Dendritic cell treated with granulocyte-macrophage colony-stimulating factor and Interleukin-4, amounts not matched to agents 40 ng/mL and 50 ng/mL, for 4 days (primary cell): ENCODE data around the gene FAM171A1.
"Not testable (repeated sequence)": the region's sequence is repeated elsewhere in the genome, so short reads cannot be mapped to it uniquely, and the experiment has no call there.

Experiments
- H3K27ac Mint-ChIP-seq: one replicate; pipeline ENCODE4 v1.8.0; 2022; ENCODE audit warnings: mild to moderate bottlenecking, mixed read lengths
- H3K27me3 Mint-ChIP-seq: one replicate; pipeline ENCODE4 v1.8.0; 2022; ENCODE audit warnings: mild to moderate bottlenecking, mixed read lengths
- H3K36me3 Mint-ChIP-seq: one replicate; pipeline ENCODE4 v1.8.0; 2022; ENCODE audit warnings: low read depth, mixed read lengths
- H3K4me1 Mint-ChIP-seq: one replicate; pipeline ENCODE4 v1.8.0; 2022; ENCODE audit warnings: low read depth, mixed read lengths
- H3K4me3 Mint-ChIP-seq: one replicate; pipeline ENCODE4 v1.8.0; 2022; ENCODE audit warnings: mild to moderate bottlenecking, moderate library complexity, mixed read lengths
- H3K9me3 Mint-ChIP-seq: one replicate; pipeline ENCODE4 v1.8.0; 2022; ENCODE audit warnings: mixed read lengths
- intact Hi-C: fragments of 100-400 bp; cut with micrococcal nuclease; formaldehyde crosslinking; loops from one replicate; pipeline ENCODE4 v1.15.0; 2022

Gene FAM171A1

DNA sequence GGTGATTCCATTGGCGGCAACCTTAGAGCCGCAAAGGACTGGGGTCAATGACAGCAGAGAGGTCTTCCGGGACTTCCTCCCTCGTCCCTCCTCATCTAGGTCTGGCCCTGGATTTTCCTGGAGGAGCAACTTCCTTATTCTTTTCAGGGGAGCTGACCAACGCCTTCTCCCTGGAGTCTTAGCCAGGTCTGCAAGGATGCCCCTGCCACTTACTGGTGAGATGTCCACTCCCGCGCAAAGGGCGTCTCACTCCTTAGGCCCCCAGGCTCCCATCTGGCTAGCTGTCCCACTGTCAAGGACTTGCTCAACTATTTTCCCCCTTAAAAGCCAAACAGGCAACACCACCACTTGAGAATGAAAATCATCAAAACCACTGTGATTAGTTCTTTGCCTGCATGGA lies 160.6 kb downstream of the FAM171A1 start:
- Mint-ChIP-seq H3K9me3 (no peaks in the 10 kb centered on the region), H3K27ac (no peak overlapping the region), H3K4me1 (no peaks in the 10 kb centered on the region), H3K36me3 (no peaks in the 10 kb centered on the region), H3K4me3 (no peak overlapping the region), H3K27me3 (peaks cover 15% of the 10 kb centered on the region)
- intact Hi-C loops = no loop called here

DNA sequence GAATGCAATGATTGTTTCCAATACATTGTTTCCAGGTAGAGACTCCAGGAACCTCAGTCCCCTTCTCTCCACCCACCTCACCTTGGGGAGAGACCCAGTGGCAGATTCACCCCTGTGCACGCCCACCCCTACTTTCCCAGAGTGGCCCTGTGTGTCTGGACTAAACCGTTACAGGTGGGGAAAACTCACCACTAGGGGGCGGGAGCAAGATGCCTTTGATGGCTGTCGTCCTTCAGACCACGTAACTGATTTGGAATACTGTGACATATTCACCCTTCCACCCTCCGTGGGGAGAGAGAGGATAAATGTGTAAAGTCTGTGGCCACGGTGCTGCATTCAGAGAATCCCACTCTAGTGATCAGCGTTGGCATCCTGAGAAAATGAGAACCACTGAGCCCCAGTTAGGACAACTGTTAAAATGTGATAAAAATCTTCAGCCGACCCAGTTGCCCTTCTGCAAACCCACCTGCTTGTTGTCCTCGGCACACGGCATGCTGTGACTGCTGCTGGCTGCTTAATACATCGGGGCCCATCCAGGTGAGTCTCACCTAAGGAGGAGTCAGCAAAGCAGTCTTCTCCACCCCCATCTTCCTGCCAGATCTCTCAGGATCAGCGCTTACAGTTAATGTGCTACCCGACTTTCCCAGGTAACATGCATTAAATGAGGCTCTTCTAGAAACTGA lies 161.1 kb downstream of the FAM171A1 start:
- intact Hi-C loops = no loop called here
- Mint-ChIP-seq H3K27me3 (peaks cover 15% of the 10 kb centered on the region), H3K4me1 (no peaks in the 10 kb centered on the region), H3K4me3 (no peak overlapping the region), H3K9me3 (no peaks in the 10 kb centered on the region), H3K36me3 (no peaks in the 10 kb centered on the region), H3K27ac (no peak overlapping the region)

DNA sequence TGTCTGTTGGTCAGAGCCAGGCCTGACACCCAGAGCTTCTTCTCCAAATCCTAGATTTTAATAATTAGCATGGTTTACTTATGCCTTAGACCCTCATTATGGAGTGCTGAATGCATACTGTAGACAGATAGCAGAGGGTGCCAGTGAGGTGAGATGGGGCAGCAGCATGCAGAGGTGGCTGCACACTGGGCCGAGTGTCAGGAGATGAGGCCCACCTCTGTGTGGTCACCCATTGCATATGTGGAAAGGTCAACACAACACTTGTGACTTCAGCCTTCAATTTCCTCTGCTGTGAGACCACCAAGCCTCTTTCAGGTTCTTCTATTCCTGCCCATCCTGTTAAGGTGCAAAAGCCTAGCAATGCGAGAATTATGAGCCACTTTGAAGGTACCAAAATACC lies 162.9 kb downstream of the FAM171A1 start:
- Mint-ChIP-seq H3K27ac (no peak overlapping the region), H3K36me3 (no peaks in the 10 kb centered on the region), H3K4me3 (no peak overlapping the region), H3K27me3 (peaks cover 19% of the 10 kb centered on the region), H3K9me3 (no peaks in the 10 kb centered on the region), H3K4me1 (no peaks in the 10 kb centered on the region)
- intact Hi-C loops = no loop called here

DNA sequence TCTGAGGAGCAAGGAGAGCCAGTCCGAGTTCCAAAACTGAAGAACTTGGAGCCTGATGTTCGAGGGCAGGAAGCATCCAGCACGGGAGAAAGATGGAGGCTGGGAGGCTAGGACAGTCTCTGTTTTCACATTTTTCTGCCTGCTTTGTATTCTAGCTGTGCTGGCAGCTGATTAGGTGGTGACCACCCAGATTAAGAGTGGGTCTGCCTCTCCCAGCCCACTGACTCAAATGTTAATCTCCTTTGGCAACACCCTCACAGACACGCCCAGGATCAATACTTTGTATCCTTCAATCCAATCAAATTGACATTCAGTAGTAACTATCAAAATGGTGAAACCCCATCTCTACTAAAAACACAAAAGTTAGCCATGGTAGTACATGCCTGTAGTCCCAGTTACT lies 163.7 kb downstream of the FAM171A1 start:
- H3K4me3 Mint-ChIP-seq, H3K9me3 Mint-ChIP-seq, H3K36me3 Mint-ChIP-seq, intact Hi-C loops, H3K27ac Mint-ChIP-seq, H3K4me1 Mint-ChIP-seq: not testable (repeated sequence)
- peaks cover 20% of the 10 kb centered on the region for H3K27me3 Mint-ChIP-seq

DNA sequence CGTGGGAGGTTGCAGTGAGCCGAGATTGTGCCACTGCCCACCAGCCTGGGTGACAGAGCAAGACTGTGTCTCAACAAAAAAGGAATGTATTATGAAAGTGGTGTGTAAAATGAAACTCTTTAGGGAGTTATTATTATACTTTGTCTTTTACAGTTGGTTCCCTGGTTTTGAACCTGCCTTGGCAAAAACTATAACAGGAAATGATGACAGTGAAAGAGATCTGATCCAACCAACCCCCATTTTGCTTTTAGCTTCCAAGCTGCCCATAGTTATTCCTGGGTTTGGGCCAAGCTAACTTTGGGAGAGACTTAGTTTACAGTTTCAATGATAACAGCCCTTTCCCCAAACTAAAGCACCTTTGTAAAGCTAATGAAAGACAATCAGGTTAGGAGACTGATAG lies 168.4 kb downstream of the FAM171A1 start:
- no peaks in the 10 kb centered on the region for H3K9me3 Mint-ChIP-seq
- H3K4me1 Mint-ChIP-seq = no peaks in the 10 kb centered on the region
- no peak overlapping the region for H3K4me3 Mint-ChIP-seq
- peaks cover 45% of the 10 kb centered on the region for H3K27me3 Mint-ChIP-seq
- intact Hi-C loops = no loop called here
- no peak overlapping the region for H3K27ac Mint-ChIP-seq
- H3K36me3 Mint-ChIP-seq = no peaks in the 10 kb centered on the region

DNA sequence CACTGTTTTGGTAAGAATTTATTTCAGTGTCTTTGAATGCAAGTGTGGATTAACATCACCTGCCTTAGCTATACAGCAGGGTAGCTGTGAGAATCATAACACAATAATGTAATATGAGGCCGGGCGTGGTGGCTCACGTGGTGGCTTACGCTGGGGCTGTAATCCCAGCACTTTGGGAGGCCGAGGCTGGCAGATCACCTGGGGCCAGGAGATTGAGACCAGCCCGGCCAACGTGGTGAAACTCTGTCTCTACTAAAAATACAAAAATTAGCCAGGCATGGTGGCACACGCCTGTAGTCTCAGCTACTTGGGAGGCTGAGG lies 168.8 kb downstream of the FAM171A1 start:
- intact Hi-C loops, H3K36me3 Mint-ChIP-seq, H3K4me1 Mint-ChIP-seq, H3K9me3 Mint-ChIP-seq, H3K27ac Mint-ChIP-seq, H3K4me3 Mint-ChIP-seq: not testable (repeated sequence)
- H3K27me3 Mint-ChIP-seq = peaks cover 45% of the 10 kb centered on the region

DNA sequence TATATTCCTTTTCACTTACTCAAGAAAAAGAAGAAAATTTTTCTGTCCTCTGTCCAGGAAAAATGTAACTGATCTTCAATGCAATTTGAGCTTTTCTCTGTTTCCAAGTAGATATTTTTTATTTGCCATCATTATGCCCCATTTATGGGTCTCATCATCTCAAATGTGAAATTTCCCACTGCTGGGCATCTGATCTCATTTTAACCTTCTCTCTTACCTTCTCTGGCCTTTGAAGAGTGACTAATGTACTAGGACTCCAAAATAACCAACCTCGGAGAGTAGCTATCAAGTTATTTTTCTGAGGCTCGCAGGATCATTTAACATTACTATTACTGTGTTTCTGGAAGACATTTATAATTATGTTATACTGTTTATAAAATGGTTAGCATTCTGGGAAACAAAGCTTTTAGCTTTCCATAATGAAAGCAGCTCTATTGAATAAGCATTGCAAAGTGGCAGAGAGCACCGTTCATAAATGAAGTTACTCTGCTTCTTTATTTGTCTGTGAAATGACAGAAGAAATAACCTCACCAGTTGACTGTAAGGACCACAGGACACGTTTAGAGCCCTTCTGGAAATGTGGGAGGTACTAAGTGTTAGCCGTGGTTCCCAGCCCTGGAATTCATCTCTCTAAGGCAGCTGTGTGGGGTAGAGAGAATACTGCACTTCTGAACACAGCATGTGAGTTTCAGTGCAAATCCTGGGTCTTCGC lies 169.3 kb downstream of the FAM171A1 start:
- Mint-ChIP-seq H3K4me3 (no peak overlapping the region), H3K4me1 (no peaks in the 10 kb centered on the region), H3K27ac (no peak overlapping the region), H3K36me3 (no peaks in the 10 kb centered on the region), H3K27me3 (peaks cover 46% of the 10 kb centered on the region), H3K9me3 (peaks cover under 1% of the 10 kb centered on the region)
- intact Hi-C loops = no loop called here

DNA sequence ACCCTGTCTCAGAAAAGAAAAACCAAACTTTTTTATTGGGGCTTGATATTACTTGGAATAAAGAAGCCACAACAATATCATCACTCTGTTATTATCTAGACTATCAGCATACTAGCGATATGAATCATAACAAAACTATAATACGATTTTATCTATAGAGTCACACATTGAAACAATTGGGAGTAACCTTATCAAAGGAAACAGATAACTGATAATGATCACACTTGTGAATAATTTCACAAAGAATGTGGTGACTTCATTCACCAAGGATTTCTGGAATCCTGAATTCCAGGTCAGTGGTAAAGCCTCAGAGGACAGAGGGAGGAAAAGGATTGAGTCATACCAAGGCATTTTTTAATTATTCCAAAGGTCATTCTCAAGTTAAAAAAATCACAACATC lies 170.5 kb downstream of the FAM171A1 start:
- H3K27me3 Mint-ChIP-seq = peaks cover 48% of the 10 kb centered on the region
- H3K36me3 Mint-ChIP-seq = no peaks in the 10 kb centered on the region
- intact Hi-C loops = no loop called here
- peaks cover 6% of the 10 kb centered on the region for H3K4me1 Mint-ChIP-seq
- no peak overlapping the region for H3K27ac Mint-ChIP-seq
- peaks cover 10% of the 10 kb centered on the region for H3K9me3 Mint-ChIP-seq
- H3K4me3 Mint-ChIP-seq = no peak overlapping the region

DNA sequence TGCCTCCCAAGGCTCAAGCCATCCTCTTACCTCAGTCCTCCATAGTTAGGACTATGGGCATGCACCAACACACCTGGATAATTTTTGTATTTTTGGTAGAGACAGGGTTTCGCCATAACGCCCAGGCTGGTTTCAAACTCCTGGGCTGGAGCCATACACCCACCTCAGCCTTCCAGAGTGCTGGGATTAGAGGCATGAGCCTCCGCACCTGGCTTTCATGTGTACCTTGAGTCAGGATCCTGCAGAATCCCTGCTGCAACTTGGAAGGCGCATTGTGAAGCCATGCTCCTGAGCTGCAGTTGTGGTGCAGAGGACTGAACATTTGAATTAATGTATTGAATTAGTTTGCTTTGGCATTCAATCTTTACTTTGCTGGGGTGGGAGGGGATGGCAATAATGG lies 173.2 kb downstream of the FAM171A1 start:
- peaks cover 21% of the 10 kb centered on the region for H3K9me3 Mint-ChIP-seq
- H3K36me3 Mint-ChIP-seq = no peaks in the 10 kb centered on the region
- peaks cover 6% of the 10 kb centered on the region for H3K4me1 Mint-ChIP-seq
- H3K27ac Mint-ChIP-seq = no peak overlapping the region
- peaks cover 48% of the 10 kb centered on the region for H3K27me3 Mint-ChIP-seq
- intact Hi-C loops = no loop called here
- no peak overlapping the region for H3K4me3 Mint-ChIP-seq

DNA sequence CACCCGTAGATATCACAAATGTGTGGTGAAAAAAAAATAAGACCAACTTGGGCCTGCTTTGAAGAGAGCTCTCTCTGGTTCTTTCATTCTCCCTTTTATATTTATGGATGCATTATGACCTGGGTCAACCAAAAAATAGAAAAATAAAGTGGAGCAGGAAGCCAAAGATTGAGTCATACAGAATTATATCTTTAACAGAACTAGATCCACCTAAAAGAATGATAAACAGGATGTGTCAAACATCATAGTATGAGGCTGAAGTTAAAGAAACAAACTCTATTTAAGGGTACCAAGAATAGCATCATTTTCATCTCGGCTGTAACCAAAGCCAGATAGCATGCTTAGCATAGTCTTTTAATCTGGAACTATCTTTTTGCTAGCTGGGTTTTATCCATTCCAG lies 173.8 kb downstream of the FAM171A1 start:
- H3K27ac Mint-ChIP-seq = no peak overlapping the region

DNA sequence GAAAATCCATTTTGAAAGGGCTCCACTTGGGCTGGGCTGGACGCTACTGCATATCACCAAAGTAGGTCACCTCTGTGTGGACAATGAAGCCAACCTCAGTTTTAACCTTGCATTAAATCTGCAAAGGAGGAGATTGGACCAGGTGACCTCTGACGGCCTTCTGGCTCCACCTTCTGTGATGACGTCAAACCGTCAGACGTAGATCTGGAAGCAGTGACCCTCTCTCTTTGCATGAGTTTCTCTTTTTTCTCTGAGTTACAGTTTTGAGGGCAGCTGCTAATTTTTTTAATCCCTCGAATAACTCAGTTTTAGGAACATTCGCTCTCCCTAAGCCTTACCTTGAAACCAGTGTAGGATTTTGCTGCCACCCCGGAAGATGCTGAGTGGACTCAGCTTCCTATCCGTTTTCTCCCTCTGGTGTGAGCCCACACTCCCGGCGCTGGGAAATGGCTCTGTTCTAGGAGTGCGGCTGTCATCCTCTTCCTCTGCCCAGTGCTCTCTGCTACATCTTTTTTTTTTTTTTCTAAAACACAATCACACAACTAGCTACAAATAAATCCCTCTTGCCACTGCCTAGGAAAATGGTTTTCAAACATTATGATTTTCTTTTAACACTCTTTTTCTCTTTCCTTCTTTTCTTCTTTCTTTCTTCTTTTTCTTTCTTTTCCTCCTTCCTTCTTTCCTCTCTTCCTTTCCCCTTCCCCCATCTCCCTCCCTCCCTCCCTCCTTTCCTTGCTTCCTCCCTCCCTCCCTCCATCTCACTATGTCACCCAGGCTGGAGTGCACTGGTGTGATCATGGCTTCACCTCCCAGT lies 174.9 kb downstream of the FAM171A1 start:
- H3K36me3 Mint-ChIP-seq = no peaks in the 10 kb centered on the region
- H3K4me3 Mint-ChIP-seq = no peak overlapping the region
- no peak overlapping the region for H3K27ac Mint-ChIP-seq
- H3K27me3 Mint-ChIP-seq = peaks cover 48% of the 10 kb centered on the region
- H3K9me3 Mint-ChIP-seq = peaks cover 21% of the 10 kb centered on the region
- intact Hi-C loops = no loop called here
- H3K4me1 Mint-ChIP-seq = peaks cover 6% of the 10 kb centered on the region

More for the DNA sequence above, 173.8 kb downstream of the FAM171A1 start:
- H3K27me3 Mint-ChIP-seq = peaks cover 48% of the 10 kb centered on the region
- H3K4me3 Mint-ChIP-seq = no peak overlapping the region
- intact Hi-C loops = no loop called here
- H3K4me1 Mint-ChIP-seq = peaks cover 6% of the 10 kb centered on the region
- peaks cover 21% of the 10 kb centered on the region for H3K9me3 Mint-ChIP-seq
- no peaks in the 10 kb centered on the region for H3K36me3 Mint-ChIP-seq

DNA sequence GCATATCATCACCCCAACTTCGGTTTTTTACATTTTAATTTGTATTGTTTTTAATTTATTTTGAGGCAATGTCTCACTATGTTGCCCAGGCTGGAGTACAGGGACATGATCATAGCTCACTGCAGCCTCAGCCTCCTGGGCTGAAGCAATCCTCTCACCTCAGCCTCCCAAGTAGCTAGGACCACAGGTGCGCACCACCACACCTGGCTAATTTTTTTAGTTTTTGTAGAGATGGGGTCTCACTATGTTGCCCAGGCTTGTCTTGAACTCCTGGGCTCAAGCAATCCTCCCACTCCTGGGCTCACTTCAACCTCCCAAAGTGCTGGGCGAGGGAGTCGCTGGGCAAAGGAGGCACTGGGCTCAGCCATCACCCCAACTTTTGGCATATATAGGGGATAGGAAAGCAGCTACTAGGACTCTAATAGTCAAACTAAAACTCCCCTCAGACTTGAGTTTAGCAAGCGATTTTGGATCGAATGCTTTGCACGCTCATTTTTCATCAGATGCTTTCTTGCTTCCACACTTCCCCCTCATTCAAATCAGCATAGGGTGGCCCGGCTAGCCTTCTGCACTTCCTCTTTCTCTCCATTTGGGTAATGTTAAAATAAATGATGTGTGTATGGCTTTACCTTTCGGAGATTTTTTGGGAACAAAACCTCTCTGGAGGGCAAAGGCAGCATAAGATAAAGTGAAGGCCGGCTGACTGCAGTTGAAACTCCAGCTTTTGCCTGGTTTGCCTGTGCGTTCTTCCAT lies 181.8 kb downstream of the FAM171A1 start:
- Mint-ChIP-seq H3K27ac (no peak overlapping the region), H3K4me1 (no peaks in the 10 kb centered on the region)

DNA sequence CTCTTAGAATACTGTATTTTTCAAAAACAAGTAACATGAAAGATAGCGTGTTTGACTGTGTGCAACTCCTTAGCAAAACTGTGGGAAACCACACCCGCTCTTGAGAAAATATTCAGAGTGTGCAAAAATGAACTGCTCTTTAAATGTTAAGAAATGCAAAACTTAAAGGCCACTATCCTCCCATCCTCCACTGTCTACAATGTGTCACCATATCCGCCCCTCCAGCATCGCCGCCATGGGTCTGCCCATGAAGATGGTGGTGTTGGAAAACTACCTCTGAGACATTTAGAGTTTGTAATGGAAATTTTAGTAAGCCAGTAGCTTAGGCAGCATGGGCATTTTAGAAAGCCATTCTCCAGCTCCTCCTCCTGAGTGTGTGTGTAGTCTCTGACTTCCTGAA lies 182.5 kb downstream of the FAM171A1 start:
- Mint-ChIP-seq H3K27me3 (peaks cover 40% of the 10 kb centered on the region), H3K36me3 (no peaks in the 10 kb centered on the region), H3K4me1 (no peaks in the 10 kb centered on the region), H3K27ac (no peak overlapping the region), H3K4me3 (no peak overlapping the region), H3K9me3 (peaks cover 5% of the 10 kb centered on the region)
- intact Hi-C loops = no loop called here

More for the DNA sequence above, 181.8 kb downstream of the FAM171A1 start:
- H3K4me3 Mint-ChIP-seq = no peak overlapping the region
- H3K27me3 Mint-ChIP-seq = peaks cover 38% of the 10 kb centered on the region
- peaks cover 11% of the 10 kb centered on the region for H3K9me3 Mint-ChIP-seq
- H3K36me3 Mint-ChIP-seq = no peaks in the 10 kb centered on the region
- intact Hi-C loops = no loop called here
